SK-N-SH (cell line): ENCODE measurements around the gene GALK2. TPM values are rescaled to one million over a fixed set of nuclear protein-coding genes. Genes with fewer than 3 reads are reported as not detected.

ENCODE experiments used
- CTCF ChIA-PET: fragments of 300-600, 350-600 bp; formaldehyde crosslinking; extraction: SDS; loops from one replicate; lab custom pipeline; 2021; lab: Yijun Ruan, JAX
- POLR2A ChIA-PET: fragments of 350-600 bp; sonication (Branson Sonifier 250); formaldehyde crosslinking; extraction: SDS; loops from one replicate; lab custom pipeline; 2020; ENCODE audit warnings: antibody characterized with exemption, inconsistent platforms; lab: Yijun Ruan, JAX
- DNase-seq: peaks from one replicate; pipeline ENCODE4 v3.0.0; 2012
- H2AFZ ChIP-seq: fragments of 200-600 bp; sonication (generic); 2 replicates; pipeline ENCODE4 v1.8.1; 2016; ENCODE audit warnings: antibody characterized with exemption, mild to moderate bottlenecking, low read depth
- H3F3A ChIP-seq: fragments of 200-600 bp; sonication (generic); replicated peaks from 2 replicates; pipeline ENCODE3; 2016; ENCODE audit warnings: antibody characterized with exemption, mild to moderate bottlenecking; ENCODE audit not compliant: insufficient read depth
- H3K27ac ChIP-seq, 2 experiments: fragments of 200-500 bp in 1 of 2; fragments of 200-600 bp in 1 of 2; sonication (Bioruptor generic) in 1 of 2; sonication (generic), shearing (Covaris generic) in 1 of 2; 2 replicates each; pipeline versions ENCODE4 v1.5.1 to v1.6.1; 2014 to 2016; ENCODE audit warnings: low read depth in 2 of 2, inconsistent platforms in 1 of 2, low read length in 1 of 2, mild to moderate bottlenecking in 1 of 2, mixed read lengths in 1 of 2
- H3K27me3 ChIP-seq: fragments of 200-600 bp; sonication (generic), shearing (Covaris generic); 2 replicates; pipeline ENCODE4 v1.6.1; 2016; ENCODE audit warnings: mixed run types; ENCODE audit not compliant: insufficient read depth
- H3K36me3 ChIP-seq, 2 experiments: fragments of 200-500 bp in 1 of 2; fragments of 200-600 bp in 1 of 2; sonication (Bioruptor generic) in 1 of 2; sonication (generic) in 1 of 2; replicated peaks in 1 of 2; 2 replicates each; pipeline versions ENCODE3 to v1.5.1; 2014 to 2016; ENCODE audit warnings: low read length in 1 of 2, mild to moderate bottlenecking in 1 of 2; ENCODE audit not compliant: insufficient read depth in 2 of 2, control insufficient read depth in 1 of 2
- H3K4me1 ChIP-seq, 2 experiments: fragments of 200-500 bp in 1 of 2; fragments of 200-600 bp in 1 of 2; sonication (Bioruptor generic) in 1 of 2; sonication (generic), shearing (Covaris generic) in 1 of 2; 2 replicates each; pipeline versions ENCODE4 v1.5.1 to v1.6.1; 2014 to 2016; ENCODE audit warnings: low read depth in 1 of 2, low read length in 1 of 2, mixed run types in 1 of 2; ENCODE audit not compliant: insufficient read depth in 2 of 2, control insufficient read depth in 1 of 2
- H3K4me2 ChIP-seq: fragments of 200-600 bp; sonication (generic), shearing (Covaris generic); 2 replicates; pipeline ENCODE4 v1.6.1; 2017; ENCODE audit warnings: mixed run types
- H3K4me3 ChIP-seq, 2 experiments: fragments of 200-500 bp in 1 of 2; fragments of 200-600 bp in 1 of 2; sonication (Bioruptor generic) in 1 of 2; sonication (generic), shearing (Covaris generic) in 1 of 2; 2 replicates each; pipeline versions ENCODE4 v1.5.1 to v1.8.1; 2014 to 2016; ENCODE audit warnings: low read depth in 2 of 2, inconsistent platforms in 1 of 2, low read length in 1 of 2, mild to moderate bottlenecking in 1 of 2, mixed read lengths in 1 of 2, moderate library complexity in 1 of 2
- H3K79me2 ChIP-seq: fragments of 200-600 bp; sonication (generic); 2 replicates; pipeline ENCODE4 v1.8.1; 2017; ENCODE audit warnings: mild to moderate bottlenecking; ENCODE audit not compliant: insufficient read depth
- H3K9ac ChIP-seq: fragments of 200-600 bp; sonication (generic); 2 replicates; pipeline ENCODE4 v1.6.1; 2017; ENCODE audit warnings: mixed run types
- H3K9me2 ChIP-seq: fragments of 200-600 bp; sonication (generic); 2 replicates; pipeline ENCODE4 v1.6.1; 2017; ENCODE audit warnings: mixed run types
- H3K9me3 ChIP-seq: fragments of 200-600 bp; sonication (generic); 2 replicates; pipeline ENCODE4 v1.6.1; 2017; ENCODE audit warnings: mixed run types, mild to moderate bottlenecking, moderate library complexity
- H4K20me1 ChIP-seq: fragments of 200-600 bp; sonication (generic); 2 replicates; pipeline ENCODE4 v1.6.1; 2017; ENCODE audit warnings: mild to moderate bottlenecking, mixed run types; ENCODE audit not compliant: insufficient read depth
- CHD2 ChIP-seq: fragments of 150-350 bp; IDR thresholded peaks from 2 replicates; pipeline ENCODE4 v1.6.1; 2018; ENCODE audit warnings: low read length; ENCODE audit not compliant: partially characterized antibody
- EP300 ChIP-seq, 2 experiments: IDR thresholded peaks; 2 replicates each; pipeline versions ENCODE4 v1.4.0 to v1.6.1; 2012; ENCODE audit warnings: borderline replicate concordance in 1 of 2, low read depth in 1 of 2, low read length in 1 of 2
- EZH2phosphoT487 ChIP-seq: fragments of 200-600 bp; sonication (generic); IDR thresholded peaks from 2 replicates; pipeline ENCODE4 v1.6.1; 2017; ENCODE audit warnings: low read depth, mixed run types, mild to moderate bottlenecking, antibody characterized with exemption, moderate library complexity, borderline replicate concordance
- FOSL2 ChIP-seq: IDR thresholded peaks from 2 replicates; pipeline ENCODE4 v1.4.0; 2012; ENCODE audit warnings: low read depth, mild to moderate bottlenecking, moderate library complexity, borderline replicate concordance
- FOXJ3 ChIP-seq: sonication (generic); formaldehyde crosslinking; IDR thresholded peaks from 2 replicates; pipeline ENCODE4 v1.5.1; 2020; ENCODE audit warnings: mild to moderate bottlenecking, missing genetic modification reagents
- GATA2 ChIP-seq: sonication (generic); formaldehyde crosslinking; IDR thresholded peaks from 2 replicates; pipeline ENCODE4 v1.5.0; 2020; ENCODE audit warnings: mild to moderate bottlenecking, missing genetic modification reagents
- JUND ChIP-seq: IDR thresholded peaks from 2 replicates; pipeline ENCODE4 v1.4.0; 2012
- MXI1 ChIP-seq: IDR thresholded peaks from 2 replicates; pipeline ENCODE4 v1.6.1; 2012; ENCODE audit warnings: mild to moderate bottlenecking, low read depth, low read length, improper control_type of control experiment
- POLR2AphosphoS5 ChIP-seq: IDR thresholded peaks from 2 replicates; pipeline ENCODE4 v1.6.1; 2012; ENCODE audit warnings: low read depth, low read length
- RAD21 ChIP-seq: IDR thresholded peaks from 2 replicates; pipeline ENCODE4 v1.6.1; 2012; ENCODE audit warnings: mild to moderate bottlenecking, low read length
- RCOR1 ChIP-seq: fragments of 150-350 bp; IDR thresholded peaks from 2 replicates; pipeline ENCODE4 v1.6.1; 2017; ENCODE audit warnings: antibody characterized with exemption, low read length
- TAF1 ChIP-seq: IDR thresholded peaks from 2 replicates; pipeline ENCODE4 v1.6.1; 2012; ENCODE audit warnings: low read depth, mild to moderate bottlenecking, low read length, moderate library complexity, borderline replicate concordance
- USF1 ChIP-seq: IDR thresholded peaks from 2 replicates; pipeline ENCODE4 v1.4.0; 2012; ENCODE audit warnings: low read depth, borderline replicate concordance
- WGBS: methylation state at CpG from one replicate; pipeline ENCODE4 v1.1.6; 2017; ENCODE audit warnings: low lambda C conversion rate; 5-methylcytosine and 5-hydroxymethylcytosine counted together
- polyA plus RNA-seq, 3 experiments: library from polyadenylated mRNA; depleted of rRNA; stranded (reverse); fragments of >200 nt; gene quantifications; 2 replicates each; pipeline ENCODE4 v1.2.3, GENCODE V29; 2012
- TF ChIP-seq, protein P1 (sequence below): IDR thresholded peaks from 2 replicates; pipeline ENCODE4 v1.4.0; 2012; ENCODE audit warnings: low read depth
- TF ChIP-seq, protein P2 (sequence below): IDR thresholded peaks from 2 replicates; pipeline ENCODE4; 2012

GALK2 gene
- polyA plus RNA-seq, 1 of the 3 experiments (the other 2 are of a cell fraction): 19.0 TPM

GRCh38 chr15:49188933-49189332 is 18.9 kb downstream of the GALK2 start:
- H3K27me3 ChIP-seq: no peaks in the 10 kb centered on the region
- H3K9me2 ChIP-seq: no peaks in the 10 kb centered on the region
- H4K20me1 ChIP-seq: no peaks in the 10 kb centered on the region
- no peak overlapping the region for H3K27ac ChIP-seq
- TF ChIP-seq RCOR1 (no peak), FOXJ3 (no peak), TAF1 (no peak), POLR2AphosphoS5 (no peak), EZH2phosphoT487 (no peak), EP300 (IDR thresholded peaks at IDR 0.05; ENCODE audit: borderline replicate concordance in 1 of 2, low read depth in 1 of 2, low read length in 1 of 2) (no peak), JUND (no peak), GATA2 (CRISPR knock-in tag) (no peak), FOSL2 (no peak), MXI1 (no peak), CHD2 (no peak), RAD21 (no peak), USF1 (no peak)
- TF ChIP-seq, protein P1, sequence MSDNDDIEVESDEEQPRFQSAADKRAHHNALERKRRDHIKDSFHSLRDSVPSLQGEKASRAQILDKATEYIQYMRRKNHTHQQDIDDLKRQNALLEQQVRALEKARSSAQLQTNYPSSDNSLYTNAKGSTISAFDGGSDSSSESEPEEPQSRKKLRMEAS: no peak
- TF ChIP-seq, protein P2, sequence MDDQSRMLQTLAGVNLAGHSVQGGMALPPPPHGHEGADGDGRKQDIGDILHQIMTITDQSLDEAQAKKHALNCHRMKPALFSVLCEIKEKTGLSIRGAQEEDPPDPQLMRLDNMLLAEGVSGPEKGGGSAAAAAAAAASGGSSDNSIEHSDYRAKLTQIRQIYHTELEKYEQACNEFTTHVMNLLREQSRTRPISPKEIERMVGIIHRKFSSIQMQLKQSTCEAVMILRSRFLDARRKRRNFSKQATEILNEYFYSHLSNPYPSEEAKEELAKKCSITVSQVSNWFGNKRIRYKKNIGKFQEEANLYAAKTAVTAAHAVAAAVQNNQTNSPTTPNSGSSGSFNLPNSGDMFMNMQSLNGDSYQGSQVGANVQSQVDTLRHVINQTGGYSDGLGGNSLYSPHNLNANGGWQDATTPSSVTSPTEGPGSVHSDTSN: no peak
- no peaks in the 10 kb centered on the region for H3K9me3 ChIP-seq
- no peak overlapping the region for H3K4me3 ChIP-seq
- H3K4me1 ChIP-seq: no peaks in the 10 kb centered on the region; a peak in 1 of 4 replicates
- no peak overlapping the region for H3K9ac ChIP-seq
- 94% methylated on average over 2 of the region's 2 CpGs for WGBS
- CTCF ChIA-PET: no interaction called here
- DNase-seq: no peak
- peaks cover 5% of the 10 kb centered on the region; the same call in 1 of the 2 replicates for H3K79me2 ChIP-seq
- POLR2A ChIA-PET: no interaction called here
- no peak overlapping the region for H2AFZ ChIP-seq
- no peak overlapping the region for H3K4me2 ChIP-seq
- no peaks in the 10 kb centered on the region for H3K36me3 ChIP-seq
- H3F3A ChIP-seq: no peaks in the 10 kb centered on the region

DNA sequence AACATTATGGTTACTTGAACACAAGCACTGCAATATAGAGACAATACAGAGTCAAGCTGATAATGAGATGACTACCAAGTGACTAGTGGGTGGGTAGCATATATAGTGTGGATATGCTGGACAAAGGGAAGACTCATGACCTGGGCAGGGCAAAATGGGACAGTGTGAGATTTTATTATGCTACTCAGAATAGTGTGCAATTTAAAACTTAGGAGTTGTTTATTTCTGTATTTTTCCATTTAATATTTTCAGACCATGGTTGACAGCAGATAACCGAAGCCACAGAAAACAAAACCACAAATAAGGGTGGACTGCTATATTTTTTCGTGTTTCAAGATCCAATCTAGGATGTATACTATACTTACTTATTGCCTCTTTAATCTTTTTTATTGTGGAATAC is 19.6 kb downstream of the GALK2 start:
- no peak for DNase-seq
- no peak overlapping the region for H3K4me2 ChIP-seq
- H3K9me2 ChIP-seq: no peaks in the 10 kb centered on the region
- no peaks in the 10 kb centered on the region for H3K9me3 ChIP-seq
- H4K20me1 ChIP-seq: no peaks in the 10 kb centered on the region
- no peaks in the 10 kb centered on the region; a peak in 1 of 4 replicates for H3K4me1 ChIP-seq
- H3K79me2 ChIP-seq: peaks cover 7% of the 10 kb centered on the region
- no peak overlapping the region for H2AFZ ChIP-seq
- H3K27me3 ChIP-seq: no peaks in the 10 kb centered on the region
- H3F3A ChIP-seq: no peaks in the 10 kb centered on the region
- POLR2A ChIA-PET: interaction anchor here (0.6 kb wide), 1 partner anchor 1158 kb away, joined by 5 read pairs; no protein-coding TSS in a partner anchor
- no peak overlapping the region for H3K9ac ChIP-seq
- H3K4me3 ChIP-seq: no peak overlapping the region
- TF ChIP-seq TAF1: no peak
- no peak for TF ChIP-seq EP300 (IDR thresholded peaks at IDR 0.05; ENCODE audit: borderline replicate concordance in 1 of 2, low read depth in 1 of 2, low read length in 1 of 2)
- TF ChIP-seq, all 33 proteins: peak for 0
- no peak overlapping the region for H3K27ac ChIP-seq
- no peaks in the 10 kb centered on the region for H3K36me3 ChIP-seq
- CTCF ChIA-PET: no interaction called here
- WGBS: 90% methylated on average over 2 of the region's 2 CpGs
